HG03175 (cell line): ENCODE results near the gene LTB4R2.
"Not testable (repeated sequence)": the region's sequence is repeated elsewhere in the genome, so short reads cannot be mapped to it uniquely, and the experiment has no call there.

ENCODE experiments used
- ATAC-seq: cut with Tn5 transposase; IDR thresholded peaks from one replicate; pipeline ENCODE4 v1.9.1; 2021; ENCODE audit warnings: mild to moderate bottlenecking, moderate library complexity; ENCODE audit not compliant: unreplicated experiment

Gene LTB4R2

GRCh38 chr14:24338843-24339242 lies 28.9 kb downstream of the LTB4R2 start:
- ATAC-seq = no peak

GRCh38 chr14:24339284-24340151 lies 29.6 kb downstream of the LTB4R2 start, which contains the start of gene RIPK3:
TSS of gene RIPK3 (minus strand) at chr14:24339991. CDS start at chr14:24339826, 165 bp downstream.
- peak; percentile 87 for ATAC-seq

- ATAC-seq = no peak
Measured at GRCh38 chr14:24340606-24341005, 30.7 kb downstream of the LTB4R2 start.

- ATAC-seq = no peak
Measured at GRCh38 chr14:24342889-24343288, 32.9 kb downstream of the LTB4R2 start.

GRCh38 chr14:24343795-24344660 lies 34.1 kb downstream of the LTB4R2 start:
- ATAC-seq = no peak

- no peak for ATAC-seq
Measured at GRCh38 chr14:24347134-24347533, 37.2 kb downstream of the LTB4R2 start.

- ATAC-seq = no peak
Measured at GRCh38 chr14:24348186-24348585, 38.2 kb downstream of the LTB4R2 start.

- ATAC-seq = no peak
Measured at GRCh38 chr14:24349742-24350141, 39.8 kb downstream of the LTB4R2 start.

- no peak for ATAC-seq
Measured at GRCh38 chr14:24351517-24351916, 41.6 kb downstream of the LTB4R2 start.

GRCh38 chr14:24353559-24354481 lies 43.9 kb downstream of the LTB4R2 start:
- no peak for ATAC-seq

- ATAC-seq = not testable (repeated sequence)
Measured at GRCh38 chr14:24354482-24354825, 44.5 kb downstream of the LTB4R2 start.

- ATAC-seq = no peak
Measured at GRCh38 chr14:24355009-24355408, 45.1 kb downstream of the LTB4R2 start.

- no peak for ATAC-seq
Measured at GRCh38 chr14:24356208-24356607, 46.3 kb downstream of the LTB4R2 start.

- ATAC-seq = no peak
Measured at GRCh38 chr14:24360281-24360680, 50.3 kb downstream of the LTB4R2 start.

- ATAC-seq = no peak
Measured at GRCh38 chr14:24361326-24361725, 51.4 kb downstream of the LTB4R2 start.
